ENCODE results near the gene EXOC2.

DNA sequence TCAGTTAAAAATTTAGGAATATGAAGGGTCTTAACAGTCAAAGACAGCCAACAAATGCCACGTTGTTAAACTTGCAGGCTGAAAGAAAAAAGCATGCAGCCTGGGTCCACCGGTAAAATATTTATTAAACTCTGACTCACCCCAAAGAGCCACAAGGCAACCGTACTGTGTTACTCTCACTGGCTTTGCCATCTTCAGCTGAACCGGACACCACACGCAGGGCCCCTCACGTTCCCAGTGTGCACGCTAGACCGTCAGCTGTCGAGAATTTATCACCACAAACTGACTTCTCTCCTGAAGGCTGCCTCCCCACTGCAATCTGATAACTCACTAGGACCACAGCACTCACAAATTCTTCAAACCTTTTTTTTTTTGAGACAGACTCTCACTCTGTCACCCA lies 66.7 kb downstream of the EXOC2 start:
- TF ChIP-seq TAF1 (IDR thresholded peaks at IDR 0.05; ENCODE audit: borderline replicate concordance, low read depth, low read length) (no peak), POLR2A (IDR thresholded peaks at IDR 0.05; ENCODE audit: low read depth, low read length) (no peak)

All from GM12892 (cell line).